ENCODE measurements around the gene ORC2. TPM values are rescaled to one million over a fixed set of nuclear protein-coding genes. Genes with fewer than 3 reads are reported as not detected.

ORC2 gene
- polyA plus RNA-seq, 2 of the 4 experiments (the other 2 are of a cell fraction): 20.9 to 24.5 TPM

- Histone ChIP-seq H3K4me2 (no peak overlapping the region), H3K4me1 (no peaks in the 10 kb centered on the region), H3K27ac (no peak overlapping the region), H3K4me3 (no peak overlapping the region), H3K9me3 (no peaks in the 10 kb centered on the region)
- DNase-seq (ENCODE audit: low read depth in 1 of 2, low spot score in 1 of 2): no peak
- POLR2A ChIA-PET: no interaction called here
- ATAC-seq: no peak
- CTCF ChIA-PET: interaction anchor here (0.6 to 1.4 kb wide), 4 partner anchors 9 to 323 kb away, joined by 3 to 4 read pairs (median 3); no protein-coding TSS in a partner anchor
- no peak for FAIRE-seq
- 98% methylated on average over 4 of the region's 4 CpGs for WGBS (ENCODE audit: missing lambda C conversion rate)
- no peak for TF ChIP-seq ATOH8 (CRISPR knock-in tag; IDR thresholded peaks at IDR 0.05; ENCODE audit: low read depth)
- no peak for TF ChIP-seq MAX (IDR thresholded peaks at IDR 0.05)
- TF ChIP-seq RAD21 (conservative IDR thresholded peaks at IDR 0.05 in 1 of 2, IDR thresholded peaks at IDR 0.05 in 1 of 2): no peak
- peak; percentile 36 for TF ChIP-seq MAFK (IDR thresholded peaks at IDR 0.05; ENCODE audit: partially characterized antibody)
- no peak for TF ChIP-seq KDM5A (IDR thresholded peaks at IDR 0.05)
- TF ChIP-seq RNF2 (IDR thresholded peaks at IDR 0.05; ENCODE audit: borderline replicate concordance, low read depth): no peak
These were observed 53.5 kb downstream of the ORC2 start for GRCh38 chr2:200909958-200910357.

- ATAC-seq: peak; percentile 92 to 96
- no peak for FAIRE-seq
- H3K4me3 ChIP-seq: no peak overlapping the region
- 9% methylated on average over 2 of the region's 2 CpGs for WGBS (ENCODE audit: missing lambda C conversion rate)
- peak; percentile 56 to 83 for DNase-seq (ENCODE audit: low read depth in 1 of 2, low spot score in 1 of 2)
- peaks cover 12% of the 10 kb centered on the region; the same call in 1 of the 3 replicates for H3K4me1 ChIP-seq
- peak overlapping the region in 1 of 2 experiments; percentile 22; a peak in 1 of 6 replicates for H3K27ac ChIP-seq
- TF ChIP-seq SMC3 (IDR thresholded peaks at IDR 0.05) (peak; percentile 84), RAD21 (conservative IDR thresholded peaks at IDR 0.05 in 1 of 2, IDR thresholded peaks at IDR 0.05 in 1 of 2) (peak; percentile 90 to 93), ATOH8 (CRISPR knock-in tag; IDR thresholded peaks at IDR 0.05; ENCODE audit: low read depth) (no peak), RFX5 (IDR thresholded peaks at IDR 0.05) (no peak), CTCF (IDR thresholded peaks at IDR 0.05) (peak; percentile 92), MAX (IDR thresholded peaks at IDR 0.05) (0 out of 2 replicates have a peak, but pooled peaks have one; percentile 11)
- H3K4me2 ChIP-seq: no peak overlapping the region
- CTCF ChIA-PET: interaction anchor here (0.6 to 8.2 kb wide), 43 partner anchors 9 to 327 kb away, joined by 3 to 150 read pairs (median 4); partner anchors contain the start of genes CASP10 and ORC2
- no peaks in the 10 kb centered on the region for H3K9me3 ChIP-seq
- POLR2A ChIA-PET: interaction anchor here (0.8 to 1.7 kb wide), 5 partner anchors 164 to 327 kb away, joined by 3 to 8 read pairs (median 4); no protein-coding TSS in a partner anchor
These were observed 57.7 kb downstream of the ORC2 start for GRCh38 chr2:200905618-200906296.

- Histone ChIP-seq H3K27ac (no peak overlapping the region), H3K9me3 (no peaks in the 10 kb centered on the region), H3K4me2 (no peak overlapping the region), H3K4me3 (no peak overlapping the region), H3K4me1 (peaks cover 12% of the 10 kb centered on the region; the same call in 1 of the 3 replicates)
- ChIA-PET POLR2A (interaction anchor here (0.6 to 1.2 kb wide), 4 partner anchors 12 to 332 kb away, joined by 3 to 9 read pairs (median 4); partner anchors contain the start of genes CLK1, NIF3L1 and PPIL3), CTCF (interaction anchor here (0.6 to 8.2 kb wide), 41 partner anchors 9 to 332 kb away, joined by 3 to 150 read pairs (median 4); partner anchors contain the start of genes CASP10 and ORC2)
- DNase-seq (ENCODE audit: low read depth in 1 of 2, low spot score in 1 of 2) (peak; percentile 90 to 94), FAIRE-seq (peak; percentile 49), ATAC-seq (peak; percentile 95 to 98)
- 4% methylated on average over 4 of the region's 4 CpGs for WGBS (ENCODE audit: missing lambda C conversion rate)
- peak; percentile 87 for TF ChIP-seq CTCF (IDR thresholded peaks at IDR 0.05)
- TF ChIP-seq HMGXB4 (CRISPR knock-in tag; IDR thresholded peaks at IDR 0.05; ENCODE audit: borderline replicate concordance): no peak
- TF ChIP-seq JUNB (IDR thresholded peaks at IDR 0.05): no peak
- no peak for TF ChIP-seq RARB (CRISPR knock-in tag; IDR thresholded peaks at IDR 0.05)
- TF ChIP-seq RAD21 (conservative IDR thresholded peaks at IDR 0.05 in 1 of 2, IDR thresholded peaks at IDR 0.05 in 1 of 2): peak; percentile 85 to 88
- TF ChIP-seq MAX (IDR thresholded peaks at IDR 0.05): no peak
- no peak for TF ChIP-seq HEYL (CRISPR knock-in tag; IDR thresholded peaks at IDR 0.05)
- TF ChIP-seq SMC3 (IDR thresholded peaks at IDR 0.05): peak; percentile 83
- no peak for TF ChIP-seq RCOR1 (IDR thresholded peaks at IDR 0.05; ENCODE audit: low read depth, low read length)
- no peak for TF ChIP-seq ZC3H11A (IDR thresholded peaks at IDR 0.05)
- TF ChIP-seq TP53 (CRISPR knock-in tag; IDR thresholded peaks at IDR 0.05): no peak
These were observed 61.9 kb downstream of the ORC2 start for GRCh38 chr2:200901459-200902072.
